Panc1 (cell line): ENCODE data around the gene SLC18B1. TPM values are rescaled to one million over a fixed set of nuclear protein-coding genes. Genes with fewer than 3 reads are reported as not detected.

Experiments used
- ATAC-seq: fragments of 200-7000 bp; cut with Tn5 transposase; 2 replicates; pipeline ENCODE4 v1.9.1; 2020; ENCODE audit warnings: mild to moderate bottlenecking, moderate library complexity
- BruUV-seq: library from RNA; stranded (reverse); fragments of 400-500 nt; replicated peaks from 2 replicates; lab custom pipeline; 2021; lab: Mats Ljungman, UMichigan
- CTCF ChIA-PET: fragments of 300-600 bp; sonication (Branson Sonifier 250); formaldehyde crosslinking; loops from one replicate; lab custom pipeline; 2022; ENCODE audit warnings: antibody characterized with exemption; lab: Charles Lee
- POLR2A ChIA-PET: fragments of 300-600 bp; sonication (Branson Sonifier 250); formaldehyde crosslinking; loops from one replicate; lab custom pipeline; 2022; ENCODE audit warnings: antibody characterized with exemption; lab: Charles Lee
- DNase-seq: peaks from one replicate; pipeline ENCODE4 v3.0.0-alpha.2; 2010; ENCODE audit warnings: low read depth, low spot score
- H3K27ac ChIP-seq: 2 replicates; pipeline ENCODE4 v1.5.1; 2011; ENCODE audit warnings: mild to moderate bottlenecking, low read length, inconsistent platforms
- H3K27me3 ChIP-seq: fragments of 200-500 bp; sonication (Bioruptor generic); 2 replicates; pipeline ENCODE4 v1.6.0; 2014; ENCODE audit warnings: low read length, inconsistent platforms; ENCODE audit not compliant: control insufficient read depth, insufficient read depth
- H3K36me3 ChIP-seq: fragments of 200-500 bp; sonication (Bioruptor generic); 2 replicates; pipeline ENCODE4 v1.5.1; 2014; ENCODE audit warnings: inconsistent platforms, mild to moderate bottlenecking, low read length, moderate library complexity; ENCODE audit not compliant: control insufficient read depth, insufficient read depth
- H3K4me1 ChIP-seq: 2 replicates; pipeline ENCODE4 v1.5.1; 2011; ENCODE audit warnings: inconsistent platforms, mild to moderate bottlenecking, low read length, moderate library complexity; ENCODE audit not compliant: control insufficient read depth, insufficient read depth
- H3K4me3 ChIP-seq, 2 experiments: 2 replicates each; pipeline ENCODE4 v1.5.1; 2011 to 2012; ENCODE audit warnings: low read depth in 2 of 2, low read length in 2 of 2, mild to moderate bottlenecking in 2 of 2, inconsistent platforms in 1 of 2, moderate library complexity in 1 of 2
- H3K9me3 ChIP-seq: fragments of 200-500 bp; sonication (Bioruptor generic); 2 replicates; pipeline ENCODE4 v1.5.1; 2014; ENCODE audit warnings: low read depth, mild to moderate bottlenecking, inconsistent platforms, low read length, moderate library complexity; ENCODE audit not compliant: control insufficient read depth, insufficient read depth
- POLR2AphosphoS5 ChIP-seq: IDR thresholded peaks from 2 replicates; pipeline ENCODE4 v1.6.1; 2012; ENCODE audit warnings: mild to moderate bottlenecking, low read depth, low read length, moderate library complexity
- SIN3A ChIP-seq: IDR thresholded peaks from 2 replicates; pipeline ENCODE4 v1.6.1; 2012; ENCODE audit warnings: low read depth, mild to moderate bottlenecking, low read length, moderate library complexity, borderline replicate concordance; ENCODE audit not compliant: insufficient read depth
- TCF7L2 ChIP-seq: IDR thresholded peaks from 2 replicates; pipeline ENCODE4 v1.6.1; 2011; ENCODE audit warnings: mild to moderate bottlenecking, low read depth, low read length, inconsistent platforms
- in situ Hi-C: cut with HindIII; loops from 2 replicates; pipeline ENCODE4 v1.10.0; 2016; ENCODE audit warnings: low sequenced_read_pairs, low pct_unique_long_range_greater_than_20kb
- intact Hi-C: fragments of 100-400 bp; cut with micrococcal nuclease; formaldehyde crosslinking; loops from one replicate; pipeline ENCODE4 v1.10.0; 2022; ENCODE audit not compliant: unreplicated experiment
- total RNA-seq: library from RNA; stranded (reverse); gene quantifications from one replicate; pipeline ENCODE4 v1.2.1, GENCODE V29; 2021; ENCODE audit not compliant: unreplicated experiment
- TF ChIP-seq, protein P1 (sequence below): fragments of 450-650 bp; IDR thresholded peaks from 2 replicates; pipeline ENCODE4 v1.5.1; 2017; ENCODE audit warnings: mild to moderate bottlenecking
- TF ChIP-seq, protein P2 (sequence below), 2 experiments: IDR thresholded peaks; 2 replicates each; pipeline ENCODE4 v1.6.1; 2011 to 2012; ENCODE audit warnings: low read depth in 2 of 2, control low read depth in 1 of 2, low read length in 1 of 2, mild to moderate bottlenecking in 1 of 2, moderate library complexity in 1 of 2; ENCODE audit not compliant: insufficient read depth in 1 of 2

The SLC18B1 gene
- total RNA-seq, 1 experiment from 2014 or later: 0.67 TPM

DNA sequence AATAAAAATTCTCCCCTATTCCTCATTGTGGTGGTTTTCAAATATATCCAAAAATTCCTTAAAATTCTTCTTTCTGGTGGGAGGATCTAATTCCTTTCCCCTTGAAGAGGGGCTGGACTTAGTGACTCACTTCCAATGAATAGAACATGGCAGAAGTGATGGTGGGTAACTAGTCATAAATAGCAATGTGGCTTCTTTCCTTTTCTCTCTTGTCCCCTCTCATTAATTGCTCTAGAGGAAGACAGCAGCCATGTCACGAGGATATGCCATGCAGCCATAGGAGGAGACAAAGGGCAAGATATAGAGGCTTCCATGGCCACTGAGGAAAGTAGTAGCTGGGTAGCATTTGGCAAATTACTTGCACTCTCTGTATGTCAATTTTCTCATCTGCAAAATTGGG is 46.6 kb downstream of the SLC18B1 start:
- no peaks in the 10 kb centered on the region for H3K4me1 ChIP-seq
- TF ChIP-seq POLR2AphosphoS5 (no peak), SIN3A (no peak), TCF7L2 (no peak)
- TF ChIP-seq, protein P1, sequence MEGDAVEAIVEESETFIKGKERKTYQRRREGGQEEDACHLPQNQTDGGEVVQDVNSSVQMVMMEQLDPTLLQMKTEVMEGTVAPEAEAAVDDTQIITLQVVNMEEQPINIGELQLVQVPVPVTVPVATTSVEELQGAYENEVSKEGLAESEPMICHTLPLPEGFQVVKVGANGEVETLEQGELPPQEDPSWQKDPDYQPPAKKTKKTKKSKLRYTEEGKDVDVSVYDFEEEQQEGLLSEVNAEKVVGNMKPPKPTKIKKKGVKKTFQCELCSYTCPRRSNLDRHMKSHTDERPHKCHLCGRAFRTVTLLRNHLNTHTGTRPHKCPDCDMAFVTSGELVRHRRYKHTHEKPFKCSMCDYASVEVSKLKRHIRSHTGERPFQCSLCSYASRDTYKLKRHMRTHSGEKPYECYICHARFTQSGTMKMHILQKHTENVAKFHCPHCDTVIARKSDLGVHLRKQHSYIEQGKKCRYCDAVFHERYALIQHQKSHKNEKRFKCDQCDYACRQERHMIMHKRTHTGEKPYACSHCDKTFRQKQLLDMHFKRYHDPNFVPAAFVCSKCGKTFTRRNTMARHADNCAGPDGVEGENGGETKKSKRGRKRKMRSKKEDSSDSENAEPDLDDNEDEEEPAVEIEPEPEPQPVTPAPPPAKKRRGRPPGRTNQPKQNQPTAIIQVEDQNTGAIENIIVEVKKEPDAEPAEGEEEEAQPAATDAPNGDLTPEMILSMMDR: no peak
- TF ChIP-seq, protein P2, sequence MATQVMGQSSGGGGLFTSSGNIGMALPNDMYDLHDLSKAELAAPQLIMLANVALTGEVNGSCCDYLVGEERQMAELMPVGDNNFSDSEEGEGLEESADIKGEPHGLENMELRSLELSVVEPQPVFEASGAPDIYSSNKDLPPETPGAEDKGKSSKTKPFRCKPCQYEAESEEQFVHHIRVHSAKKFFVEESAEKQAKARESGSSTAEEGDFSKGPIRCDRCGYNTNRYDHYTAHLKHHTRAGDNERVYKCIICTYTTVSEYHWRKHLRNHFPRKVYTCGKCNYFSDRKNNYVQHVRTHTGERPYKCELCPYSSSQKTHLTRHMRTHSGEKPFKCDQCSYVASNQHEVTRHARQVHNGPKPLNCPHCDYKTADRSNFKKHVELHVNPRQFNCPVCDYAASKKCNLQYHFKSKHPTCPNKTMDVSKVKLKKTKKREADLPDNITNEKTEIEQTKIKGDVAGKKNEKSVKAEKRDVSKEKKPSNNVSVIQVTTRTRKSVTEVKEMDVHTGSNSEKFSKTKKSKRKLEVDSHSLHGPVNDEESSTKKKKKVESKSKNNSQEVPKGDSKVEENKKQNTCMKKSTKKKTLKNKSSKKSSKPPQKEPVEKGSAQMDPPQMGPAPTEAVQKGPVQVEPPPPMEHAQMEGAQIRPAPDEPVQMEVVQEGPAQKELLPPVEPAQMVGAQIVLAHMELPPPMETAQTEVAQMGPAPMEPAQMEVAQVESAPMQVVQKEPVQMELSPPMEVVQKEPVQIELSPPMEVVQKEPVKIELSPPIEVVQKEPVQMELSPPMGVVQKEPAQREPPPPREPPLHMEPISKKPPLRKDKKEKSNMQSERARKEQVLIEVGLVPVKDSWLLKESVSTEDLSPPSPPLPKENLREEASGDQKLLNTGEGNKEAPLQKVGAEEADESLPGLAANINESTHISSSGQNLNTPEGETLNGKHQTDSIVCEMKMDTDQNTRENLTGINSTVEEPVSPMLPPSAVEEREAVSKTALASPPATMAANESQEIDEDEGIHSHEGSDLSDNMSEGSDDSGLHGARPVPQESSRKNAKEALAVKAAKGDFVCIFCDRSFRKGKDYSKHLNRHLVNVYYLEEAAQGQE (IDR thresholded peaks at IDR 0.05; ENCODE audit: insufficient read depth in 1 of 2, low read depth in 2 of 2, low read length in 1 of 2): no peak
- ChIA-PET POLR2A (no interaction called here), CTCF (interaction anchor here (0.6 kb wide), 1 partner anchor 240 kb away, joined by 3 read pairs; no protein-coding TSS in a partner anchor)
- BruUV-seq: no TSS peak
- no peaks in the 10 kb centered on the region for H3K36me3 ChIP-seq
- no peaks in the 10 kb centered on the region for H3K9me3 ChIP-seq
- in situ Hi-C loops: no loop called here
- intact Hi-C loops: no loop called here
- no peak for ATAC-seq
- H3K27me3 ChIP-seq: no peaks in the 10 kb centered on the region
- no peak overlapping the region for H3K4me3 ChIP-seq
- DNase-seq: no peak
- no peak overlapping the region for H3K27ac ChIP-seq

DNA sequence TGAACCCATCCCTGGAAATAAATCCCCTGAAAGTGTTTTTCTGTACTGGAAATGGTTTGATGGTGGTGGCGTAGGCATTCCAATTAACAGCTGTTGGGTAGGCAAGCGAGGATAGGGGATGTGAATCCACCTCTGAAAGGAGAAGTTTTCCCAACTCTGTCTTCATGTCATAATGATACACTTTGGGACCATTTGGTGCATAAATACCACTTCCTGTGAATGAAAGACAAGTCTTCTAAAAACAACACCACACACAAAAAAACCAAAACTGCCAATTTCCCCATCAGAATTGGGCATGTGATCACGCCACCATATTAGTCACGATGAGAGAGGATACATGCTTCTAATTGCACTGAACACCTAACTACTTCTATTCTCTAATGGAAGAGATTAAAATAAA is 47.1 kb downstream of the SLC18B1 start:
- Histone ChIP-seq H3K9me3 (no peaks in the 10 kb centered on the region), H3K27ac (no peak overlapping the region), H3K36me3 (no peaks in the 10 kb centered on the region), H3K4me3 (no peak overlapping the region), H3K4me1 (no peaks in the 10 kb centered on the region), H3K27me3 (no peaks in the 10 kb centered on the region)
- no peak for DNase-seq
- BruUV-seq: no TSS peak
- TF ChIP-seq, protein P1: no peak
- TF ChIP-seq TCF7L2: no peak
- TF ChIP-seq, protein P2 (IDR thresholded peaks at IDR 0.05; ENCODE audit: insufficient read depth in 1 of 2, low read depth in 2 of 2, low read length in 1 of 2): no peak
- TF ChIP-seq POLR2AphosphoS5: no peak
- no peak for TF ChIP-seq SIN3A
- ChIA-PET CTCF (no interaction called here), POLR2A (no interaction called here)
- in situ Hi-C loops: no loop called here
- intact Hi-C loops: no loop called here
- ATAC-seq: no peak
